Tibial nerve (tissue), 4 donors: ENCODE measurements around the gene HK3. TPM values are rescaled to one million over a fixed set of nuclear protein-coding genes. Genes with fewer than 3 reads are reported as not detected.

Source experiments
- DNase-seq, 2 donors: peaks; one replicate each; pipeline ENCODE4 v3.0.0-alpha.2; 2019; ENCODE audit warnings: low spot score in 2 of 2
- H3K27ac ChIP-seq, 4 donors: fragments of 200-600 bp; sonication (generic) in 3 of 4; one replicate each; pipeline ENCODE4 v1.5.1; 2017 to 2019; ENCODE audit warnings: mild to moderate bottlenecking in 1 of 4
- H3K27me3 ChIP-seq, 2 donors: fragments of 200-600 bp; sonication (generic) in 1 of 2; one replicate each; pipeline versions ENCODE4 v1.5.1 to v1.6.0; 2017 to 2019
- H3K36me3 ChIP-seq, 3 donors: fragments of 200-600 bp; sonication (generic); one replicate each; pipeline ENCODE4 v1.5.1; 2018 to 2019
- H3K4me1 ChIP-seq, 4 donors: fragments of 200-600 bp; sonication (generic) in 3 of 4; one replicate each; pipeline ENCODE4 v1.5.1; 2017 to 2019
- H3K4me3 ChIP-seq, 4 donors: fragments of 200-600 bp; sonication (generic) in 3 of 4; one replicate each; pipeline ENCODE4 v1.5.1; 2017 to 2019; ENCODE audit warnings: mild to moderate bottlenecking in 1 of 4, moderate library complexity in 1 of 4
- H3K9me3 ChIP-seq, 4 donors: fragments of 200-600 bp; sonication (generic) in 3 of 4; one replicate each; pipeline ENCODE4 v1.5.1; 2017 to 2019
- CTCF ChIP-seq, 5 experiments: fragments of 200-600 bp in 3 of 5; fragments of 450-650 bp in 2 of 5; sonication (generic) in 3 of 5; IDR thresholded peaks; one replicate each; pipeline ENCODE4 v1.5.1; 2016 to 2019; ENCODE audit warnings: antibody characterized with exemption in 5 of 5, mild to moderate bottlenecking in 3 of 5, moderate library complexity in 2 of 5
- EP300 ChIP-seq, 2 donors: sonication (generic); formaldehyde crosslinking; IDR thresholded peaks; one replicate each; pipeline ENCODE4 v1.6.1; 2017; ENCODE audit warnings: antibody characterized with exemption in 2 of 2, mild to moderate bottlenecking in 1 of 2
- POLR2A ChIP-seq, 2 donors: fragments of 450-650 bp; IDR thresholded peaks; one replicate each; pipeline ENCODE4 v1.6.1; 2017; ENCODE audit warnings: antibody characterized with exemption in 2 of 2, mild to moderate bottlenecking in 2 of 2, moderate library complexity in 2 of 2
- WGBS, 2 donors: methylation state at CpG; one replicate each; pipeline ENCODE4 v1.1.5; 2018; 5-methylcytosine and 5-hydroxymethylcytosine counted together
- total RNA-seq, 4 donors: library from RNA; depleted of rRNA; stranded (reverse); fragments of >200 nt; gene quantifications; one replicate each; pipeline ENCODE4 v1.1.0, GENCODE V29; 2016

The HK3 gene
- total RNA-seq, 4 donors from 2014 or later = 6.7 to 24.0 (median 15.0) TPM

GRCh38 chr5:176891331-176891958 is 7.7 kb downstream of the HK3 start:
- DNase-seq = no peak
- no peak for TF ChIP-seq EP300 (IDR thresholded peaks at IDR 0.05)
- no peak for TF ChIP-seq CTCF (IDR thresholded peaks at IDR 0.05)
- no peak for TF ChIP-seq POLR2A (IDR thresholded peaks at IDR 0.05)
- no peak overlapping the region for H3K4me3 ChIP-seq
- no peaks in the 10 kb centered on the region for H3K27me3 ChIP-seq
- no peaks in the 10 kb centered on the region for H3K9me3 ChIP-seq
- no peaks in the 10 kb centered on the region for H3K4me1 ChIP-seq
- 75 to 79% methylated on average over 8 to 9 of the region's 9 CpGs for WGBS, 2 donors
- no peaks in the 10 kb centered on the region for H3K36me3 ChIP-seq
- no peak overlapping the region for H3K27ac ChIP-seq

GRCh38 chr5:176890455-176891330 is 8.5 kb downstream of the HK3 start:
- DNase-seq = no peak
- Histone ChIP-seq H3K27ac (no peak overlapping the region), H3K9me3 (no peaks in the 10 kb centered on the region), H3K27me3 (no peaks in the 10 kb centered on the region), H3K4me1 (no peaks in the 10 kb centered on the region), H3K36me3 (no peaks in the 10 kb centered on the region), H3K4me3 (no peak overlapping the region)
- TF ChIP-seq EP300 (IDR thresholded peaks at IDR 0.05) (no peak), POLR2A (IDR thresholded peaks at IDR 0.05) (no peak), CTCF (IDR thresholded peaks at IDR 0.05) (no peak)
- 80 to 83% methylated on average over 9 of the region's 9 CpGs for WGBS, 2 donors

GRCh38 chr5:176889321-176890280 is 9.5 kb downstream of the HK3 start:
- TF ChIP-seq POLR2A (IDR thresholded peaks at IDR 0.05) (no peak), CTCF (IDR thresholded peaks at IDR 0.05) (no peak), EP300 (IDR thresholded peaks at IDR 0.05) (no peak)
- Histone ChIP-seq H3K9me3 (no peaks in the 10 kb centered on the region), H3K4me3 (no peak overlapping the region), H3K27ac (no peak overlapping the region), H3K27me3 (no peaks in the 10 kb centered on the region), H3K4me1 (no peaks in the 10 kb centered on the region), H3K36me3 (no peaks in the 10 kb centered on the region)
- 93% methylated on average over 20 to 24 of the region's 24 CpGs for WGBS, 2 donors
- no peak for DNase-seq

GRCh38 chr5:176888865-176889165 is 10.3 kb downstream of the HK3 start:
- Histone ChIP-seq H3K4me1 (no peaks in the 10 kb centered on the region), H3K36me3 (no peaks in the 10 kb centered on the region), H3K4me3 (no peak overlapping the region), H3K27ac (no peak overlapping the region), H3K27me3 (no peaks in the 10 kb centered on the region), H3K9me3 (no peaks in the 10 kb centered on the region)
- 79 to 90% methylated on average over 1 of the region's 1 CpG for WGBS, 2 donors
- TF ChIP-seq EP300 (IDR thresholded peaks at IDR 0.05) (no peak), CTCF (IDR thresholded peaks at IDR 0.05) (no peak), POLR2A (IDR thresholded peaks at IDR 0.05) (no peak)
- DNase-seq = no peak
